NCI-H748 (cell line): ENCODE data around the gene TMEM132C.

Source experiments
- DNase-seq: peaks from one replicate; lab custom pipeline; 2025; ENCODE audit not compliant: unreplicated experiment; lab: John Stamatoyannopoulos, UW

The TMEM132C gene

DNA sequence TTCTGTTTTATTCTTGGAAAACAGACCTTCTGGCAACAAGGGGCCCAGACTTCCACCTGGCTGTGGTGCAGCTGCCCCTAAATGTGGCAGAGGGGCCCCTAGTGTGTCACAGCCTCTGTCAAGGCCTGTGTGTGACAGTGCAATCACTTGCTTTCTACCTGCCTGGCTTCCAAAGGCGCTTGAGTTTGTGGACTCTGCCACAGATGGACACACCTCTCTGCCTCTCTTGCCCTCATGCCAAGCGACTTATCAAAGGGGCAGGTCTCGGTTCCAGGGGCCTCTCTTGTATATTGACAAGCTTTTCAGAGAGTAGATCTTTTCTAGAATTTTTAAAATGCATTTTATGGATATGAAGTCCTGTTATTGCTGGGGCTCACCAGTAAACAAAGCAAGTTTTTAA lies 339.6 kb downstream of the TMEM132C start:
- DNase-seq: no peak

DNA sequence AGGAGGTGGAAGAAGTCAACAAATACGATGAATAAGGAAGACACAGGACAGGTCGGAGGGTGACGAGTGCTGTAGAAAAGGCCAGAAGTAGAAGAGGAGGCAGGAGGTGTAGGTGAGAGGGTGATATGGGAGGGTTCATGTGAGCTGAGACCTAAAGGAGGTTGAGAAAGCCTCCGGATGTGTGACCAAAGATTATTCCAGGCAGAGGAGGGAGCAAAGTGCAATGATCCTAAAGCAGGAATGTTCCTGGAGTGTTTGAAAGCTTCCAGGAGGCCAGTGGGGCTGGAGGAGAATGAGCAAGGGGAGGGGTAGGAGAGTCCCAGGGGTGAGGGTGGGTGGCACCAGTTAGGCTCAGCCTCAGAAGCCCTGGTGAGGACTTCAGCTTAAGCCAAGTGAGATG lies 340.0 kb downstream of the TMEM132C start:
- DNase-seq: no peak

DNA sequence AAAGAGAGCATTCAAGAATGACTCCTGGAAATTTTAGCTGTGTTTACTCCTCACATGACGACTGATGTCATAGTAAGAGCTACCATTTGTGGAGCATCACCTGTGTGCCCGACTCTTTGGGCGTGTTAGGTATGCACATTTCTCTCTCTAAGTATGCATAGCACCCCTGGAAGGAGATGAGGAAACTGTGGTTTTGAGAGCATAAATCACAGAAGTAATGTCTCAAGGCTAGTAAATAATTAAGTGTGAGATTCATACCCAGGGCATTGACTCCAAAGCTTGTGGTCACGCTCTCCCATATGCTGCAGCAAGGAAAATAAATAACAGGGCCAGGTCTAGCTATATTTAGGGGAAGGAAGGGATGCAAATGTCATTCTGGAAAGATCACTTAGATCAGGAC lies 340.7 kb downstream of the TMEM132C start:
- no peak for DNase-seq

DNA sequence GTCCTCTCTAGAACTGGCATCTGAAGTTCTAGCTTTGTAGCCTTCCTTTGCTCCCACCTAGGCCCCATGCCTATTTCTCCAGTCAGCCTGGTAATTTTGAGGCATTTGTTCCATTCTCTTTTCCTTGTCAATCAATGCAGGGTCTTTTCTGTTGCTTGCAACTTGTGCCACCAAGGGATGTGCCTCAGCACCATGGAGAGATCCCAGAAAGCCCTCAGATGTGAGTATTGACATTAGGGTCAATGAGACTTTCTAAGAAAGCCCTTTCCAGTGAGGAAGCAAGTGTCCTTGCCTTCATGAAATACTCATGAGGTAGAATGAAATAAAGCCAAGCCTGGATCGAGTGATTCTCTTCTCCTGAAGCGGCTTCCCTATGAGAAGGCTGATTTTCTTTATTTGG lies 342.9 kb downstream of the TMEM132C start:
- DNase-seq: no peak

DNA sequence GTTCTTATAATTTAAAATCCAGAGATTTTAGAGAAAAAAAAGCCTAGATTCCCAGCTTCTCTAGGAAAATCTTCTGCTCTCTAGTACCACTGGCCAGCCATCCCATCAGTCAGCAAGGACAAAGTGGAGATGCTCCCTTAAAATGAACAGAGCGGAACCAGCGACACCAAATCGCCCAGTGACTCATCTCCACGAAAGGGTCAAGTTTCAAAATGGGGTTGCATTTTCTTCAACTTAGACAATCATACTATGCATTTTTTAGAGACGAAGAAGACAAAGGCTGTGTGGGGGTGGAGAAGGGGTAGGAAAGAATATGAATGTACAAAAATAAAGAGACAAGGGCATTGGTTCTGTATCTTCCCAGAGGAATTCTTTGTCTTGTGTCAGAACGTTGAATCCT lies 344.8 kb downstream of the TMEM132C start:
- no peak for DNase-seq

DNA sequence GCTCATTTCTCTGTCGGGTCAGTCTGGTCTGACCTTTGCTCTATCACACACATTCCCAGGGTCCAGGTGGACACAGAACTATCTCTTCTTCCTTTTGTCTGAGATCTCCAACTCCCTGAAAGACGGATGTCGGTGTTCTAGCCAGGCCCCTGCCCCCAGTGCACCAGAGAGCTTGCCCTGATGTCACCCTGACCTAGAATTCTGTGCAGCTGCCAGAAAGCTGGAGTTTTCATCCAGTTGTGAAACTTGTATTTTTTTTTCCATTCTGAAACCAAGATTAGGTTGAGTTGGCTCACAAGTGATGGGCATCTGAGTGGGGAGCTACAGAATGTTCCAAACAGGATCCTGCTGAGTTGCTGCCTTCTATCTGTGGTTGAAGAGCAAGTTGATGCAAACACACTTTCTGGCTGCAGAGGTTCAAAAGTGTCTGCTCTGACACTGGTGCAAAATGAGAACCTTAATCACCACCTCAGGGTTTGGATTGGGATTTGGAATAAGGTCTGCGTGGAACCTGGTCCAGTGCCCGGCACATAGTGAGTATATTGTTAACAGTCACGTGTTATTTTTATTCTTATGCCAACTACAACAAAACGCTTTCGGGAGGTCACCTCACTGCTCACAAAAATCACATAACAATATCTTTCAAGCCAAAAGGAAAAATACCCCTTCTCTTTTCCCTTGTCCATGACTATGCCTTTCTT lies 345.3 kb downstream of the TMEM132C start:
- no peak for DNase-seq

DNA sequence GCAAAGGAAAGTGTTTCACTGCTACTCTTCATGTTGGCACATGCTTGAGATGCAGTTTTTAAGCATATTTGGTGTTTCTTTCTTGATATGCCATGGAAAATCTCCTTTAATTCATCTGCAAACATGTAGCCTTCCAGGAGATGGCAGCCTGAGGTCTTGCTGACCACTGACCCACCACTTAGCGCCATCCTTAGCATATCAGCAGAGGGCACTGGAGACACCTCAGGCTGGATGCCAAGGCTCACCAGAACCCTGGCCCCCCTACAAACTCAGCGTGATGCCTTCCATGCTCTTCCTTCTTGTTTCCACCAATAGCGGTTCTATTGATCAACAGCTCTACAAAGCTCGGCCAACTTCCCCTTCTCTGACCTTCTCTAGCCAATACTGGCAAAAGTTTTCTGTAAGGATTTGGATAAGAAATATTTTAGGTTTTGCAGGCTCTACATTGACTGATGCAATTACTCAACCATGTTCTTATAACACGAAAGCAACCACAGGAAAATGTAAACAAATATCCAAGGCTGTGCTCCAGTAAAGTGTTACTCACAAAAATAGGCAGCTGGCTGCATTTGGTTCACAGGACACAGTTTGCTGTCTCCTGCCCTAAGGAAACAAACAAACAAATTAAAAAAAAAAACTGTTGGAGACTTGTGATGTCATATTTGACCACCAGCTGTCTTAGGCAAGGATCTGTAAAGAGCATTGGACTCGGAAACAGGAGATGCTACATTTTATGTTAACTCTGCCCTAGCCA lies 347.0 kb downstream of the TMEM132C start:
- peak; percentile 19 for DNase-seq

DNA sequence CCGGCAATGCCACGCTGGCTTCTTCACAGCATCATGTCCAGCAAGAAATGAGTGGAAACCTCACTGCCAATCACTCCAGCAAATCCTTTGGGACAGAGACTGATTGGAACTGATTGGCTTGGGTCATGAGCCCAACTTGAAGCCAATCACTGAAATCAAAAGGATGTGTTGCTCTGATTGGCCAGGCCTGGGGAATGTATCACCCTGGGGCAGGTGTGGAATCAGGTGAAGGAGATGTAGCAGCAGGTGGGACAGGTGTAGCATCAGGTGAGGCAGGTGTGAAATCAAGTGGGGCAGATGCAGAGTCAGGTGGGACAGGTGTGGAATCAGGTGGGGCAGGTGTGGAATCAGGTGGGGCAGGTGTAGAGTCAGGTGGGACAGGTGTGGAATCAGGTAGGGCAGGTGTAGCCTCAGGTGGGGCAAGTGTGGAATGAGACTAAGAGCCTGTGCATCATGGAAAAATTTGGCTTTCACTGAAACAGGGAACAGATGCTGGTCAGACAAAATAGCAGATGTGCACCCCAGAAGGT lies 350.4 kb downstream of the TMEM132C start:
- peak; percentile 90 for DNase-seq

DNA sequence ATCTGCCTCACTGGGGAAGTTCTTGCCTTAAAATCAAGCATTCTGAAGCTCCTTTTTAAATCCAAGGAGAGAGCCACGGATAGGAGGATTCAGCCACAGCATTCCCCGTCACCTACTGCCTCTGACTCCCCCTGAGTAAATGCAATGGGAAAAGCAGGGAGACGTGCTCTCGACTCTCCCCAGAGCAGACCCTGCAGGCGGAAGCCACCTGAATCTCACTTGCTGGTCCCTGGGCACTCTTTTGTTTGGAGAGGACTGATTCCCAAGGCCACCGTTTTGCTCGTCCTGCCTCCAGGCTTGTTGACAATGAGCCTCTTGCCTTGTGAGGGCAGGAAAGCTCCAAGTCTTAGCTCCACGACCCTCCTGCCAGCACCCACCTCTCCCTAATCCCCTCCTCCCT lies 352.3 kb downstream of the TMEM132C start:
- DNase-seq: no peak

DNA sequence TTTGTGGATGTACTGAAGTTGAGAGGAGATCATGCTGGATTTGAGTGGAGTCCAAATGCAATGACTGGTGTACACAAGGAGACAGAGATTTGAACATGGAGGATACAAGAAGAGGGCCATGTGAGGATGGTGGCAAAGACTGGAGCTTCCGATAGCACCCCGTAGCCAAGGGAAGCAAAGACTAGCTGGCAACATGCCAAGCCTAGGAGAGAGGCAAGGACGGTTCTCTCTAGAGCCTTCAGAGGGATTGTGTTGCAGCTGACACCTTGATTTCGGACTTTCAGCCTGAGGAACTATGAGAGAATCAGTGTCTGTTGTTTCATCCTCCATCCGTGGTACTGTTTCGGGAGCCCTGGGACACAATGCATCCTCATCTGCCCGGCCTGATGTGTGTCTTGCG lies 354.3 kb downstream of the TMEM132C start:
- no peak for DNase-seq

DNA sequence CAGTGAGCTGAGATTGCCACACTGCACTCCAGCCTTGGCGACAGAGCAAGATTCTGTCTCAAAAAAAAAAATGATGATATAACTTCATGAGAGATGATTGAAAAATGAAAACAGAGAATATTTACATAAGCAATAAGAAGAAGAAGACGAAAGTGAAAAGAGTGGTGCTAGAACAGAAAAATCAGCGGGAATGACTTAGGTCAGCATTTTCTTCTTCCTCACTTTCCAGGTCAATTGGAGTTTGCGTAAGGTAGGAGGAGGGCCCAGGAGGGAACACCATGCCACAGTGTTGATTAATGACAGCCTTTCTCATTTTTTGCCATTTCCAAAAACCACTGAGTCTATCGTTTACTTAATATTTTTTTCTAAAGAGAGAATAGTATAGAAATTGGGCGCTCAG lies 356.8 kb downstream of the TMEM132C start:
- no peak for DNase-seq

DNA sequence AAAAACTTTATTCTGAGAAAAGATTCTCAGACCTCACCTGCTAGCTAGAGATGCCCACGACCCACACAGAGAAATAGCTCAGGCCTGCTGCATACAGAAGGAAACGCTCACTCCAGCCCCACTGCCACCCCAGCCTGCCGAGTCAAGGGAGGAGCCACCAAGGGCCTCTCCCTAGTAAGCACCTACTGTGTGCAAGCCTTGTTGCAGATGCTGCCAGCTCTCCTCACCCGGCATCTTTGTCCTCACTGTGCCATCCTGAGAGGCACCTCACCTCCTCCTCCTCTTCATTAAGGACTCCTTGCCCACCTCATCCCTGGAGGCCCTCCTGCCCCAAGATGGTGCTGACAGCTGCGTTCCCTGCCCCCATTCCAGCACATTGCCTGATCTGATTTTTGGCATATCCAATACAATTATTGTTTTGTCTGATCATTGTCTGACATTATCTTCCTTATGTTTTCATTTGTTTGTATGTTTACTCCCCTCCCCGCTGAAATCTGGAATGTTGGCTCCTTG lies 359.9 kb downstream of the TMEM132C start:
- no peak for DNase-seq

DNA sequence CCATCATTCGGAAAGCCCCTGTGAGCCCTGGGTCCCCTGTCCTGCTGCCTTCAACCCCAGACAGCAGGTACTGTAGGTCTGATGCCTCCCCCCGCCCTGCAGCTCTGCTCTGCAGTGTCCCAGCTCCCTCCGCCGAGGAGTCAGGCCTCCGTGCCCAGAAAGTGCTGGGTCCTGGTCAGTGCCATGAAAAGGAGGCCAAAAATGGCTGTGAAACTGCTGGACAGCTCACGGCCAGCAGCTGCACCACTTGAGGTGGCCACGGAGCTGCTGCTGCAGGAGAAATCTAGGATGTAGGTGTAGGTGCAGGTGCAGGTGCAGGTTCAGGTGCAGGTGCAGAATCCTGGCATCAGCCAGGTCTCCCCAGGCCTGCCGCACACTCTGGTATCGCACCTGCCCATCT lies 360.7 kb downstream of the TMEM132C start:
- DNase-seq: peak; percentile 39

DNA sequence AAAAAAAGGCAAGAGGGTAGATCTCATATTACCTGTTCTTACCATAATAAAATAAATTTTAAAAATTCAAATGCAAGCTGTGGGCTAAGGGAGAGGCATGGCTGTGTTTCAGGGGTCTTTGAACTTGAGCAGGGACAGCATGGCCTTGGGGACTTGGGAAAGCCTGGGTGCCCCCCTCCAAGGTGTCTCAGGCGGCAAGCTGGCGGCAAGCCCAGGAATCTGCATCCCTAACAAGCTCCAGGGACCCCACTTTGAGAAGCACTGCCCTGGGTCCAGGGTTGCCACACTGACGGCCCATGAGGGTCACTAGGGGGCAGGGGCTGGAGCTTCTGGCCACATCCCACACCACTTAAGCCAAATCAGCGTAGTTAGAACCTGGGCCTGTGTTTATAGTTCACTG lies 363.0 kb downstream of the TMEM132C start:
- DNase-seq: no peak

DNA sequence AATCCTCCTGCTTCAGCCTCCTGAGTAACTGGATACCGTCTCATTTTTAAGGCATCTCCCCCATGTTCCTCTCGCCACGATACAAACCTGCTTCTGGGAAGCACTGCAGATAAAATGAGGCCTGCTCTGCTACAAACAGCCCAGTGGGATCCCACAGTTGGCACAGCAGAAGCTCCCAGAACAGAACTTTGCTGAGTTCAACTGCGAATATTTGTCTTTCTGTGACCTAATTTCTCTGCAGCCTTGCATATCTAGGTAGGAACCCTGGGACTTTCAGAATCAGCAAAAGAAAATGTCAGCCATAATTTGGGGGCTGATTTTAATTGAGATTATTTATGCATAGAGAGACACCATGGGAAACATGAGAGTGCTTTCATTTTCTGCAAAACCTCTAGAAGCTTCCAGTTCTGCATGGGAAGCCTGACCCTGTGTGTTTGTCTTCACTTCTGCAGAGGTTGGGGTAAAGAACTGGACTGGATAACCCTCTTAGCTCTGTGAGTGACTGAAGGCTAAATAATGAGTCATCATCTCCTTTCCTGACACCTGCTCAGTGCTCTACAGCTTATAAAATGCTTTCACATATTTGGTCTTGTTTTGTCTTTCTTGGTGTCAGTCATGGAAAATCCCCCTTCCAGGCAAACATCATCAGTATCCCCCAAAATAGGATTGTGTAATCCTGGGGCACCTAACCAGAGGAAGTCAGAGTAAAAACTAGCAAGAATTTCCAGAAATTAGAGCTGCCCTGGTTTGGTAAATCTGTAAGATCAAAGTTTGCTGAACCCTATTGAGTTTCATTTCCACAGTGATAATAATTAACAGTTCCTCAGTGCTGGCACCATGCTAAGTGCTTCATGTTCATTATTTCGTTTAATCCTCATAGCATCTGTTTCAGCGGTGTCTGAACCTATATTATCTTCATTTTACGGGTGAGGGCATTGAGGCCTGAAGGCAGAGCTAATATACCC lies 371.0 kb downstream of the TMEM132C start:
- DNase-seq: peak; percentile 24

DNA sequence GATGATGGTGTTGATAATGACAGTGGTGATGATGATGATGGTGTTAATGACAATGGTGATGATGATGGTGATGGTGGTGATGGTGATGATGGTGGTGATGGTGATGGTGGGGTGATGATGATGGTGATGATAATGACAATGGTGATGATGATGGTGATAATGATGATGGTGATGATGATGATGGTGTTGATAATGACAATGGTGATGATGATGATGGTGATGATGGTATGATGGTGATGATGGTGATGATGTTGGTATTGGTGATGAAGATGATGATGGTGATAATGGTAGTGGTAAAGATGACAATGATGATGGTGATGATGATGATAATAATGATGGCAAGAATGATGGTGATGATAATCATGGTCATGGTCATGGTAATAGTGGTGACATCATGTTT lies 372.1 kb downstream of the TMEM132C start:
- DNase-seq: no peak

DNA sequence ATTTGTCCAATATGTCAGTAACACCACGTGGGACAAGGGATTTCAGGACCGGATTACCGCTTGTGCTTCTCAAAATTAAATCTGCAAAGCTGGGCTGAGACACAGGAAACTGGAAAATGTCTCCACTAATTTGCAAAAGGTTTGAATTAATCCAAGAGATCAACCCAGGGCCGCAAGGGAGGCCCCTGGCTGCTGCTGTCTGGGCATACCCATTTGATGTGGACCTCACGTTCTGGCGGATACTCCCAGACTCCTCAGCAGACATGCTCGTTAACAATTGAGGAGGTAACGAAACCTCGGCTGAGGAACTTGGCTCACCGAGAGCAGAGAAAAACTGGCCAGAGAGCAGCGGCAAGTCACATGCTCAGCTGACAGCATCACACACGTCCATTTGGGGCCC lies 376.2 kb downstream of the TMEM132C start:
- no peak for DNase-seq

DNA sequence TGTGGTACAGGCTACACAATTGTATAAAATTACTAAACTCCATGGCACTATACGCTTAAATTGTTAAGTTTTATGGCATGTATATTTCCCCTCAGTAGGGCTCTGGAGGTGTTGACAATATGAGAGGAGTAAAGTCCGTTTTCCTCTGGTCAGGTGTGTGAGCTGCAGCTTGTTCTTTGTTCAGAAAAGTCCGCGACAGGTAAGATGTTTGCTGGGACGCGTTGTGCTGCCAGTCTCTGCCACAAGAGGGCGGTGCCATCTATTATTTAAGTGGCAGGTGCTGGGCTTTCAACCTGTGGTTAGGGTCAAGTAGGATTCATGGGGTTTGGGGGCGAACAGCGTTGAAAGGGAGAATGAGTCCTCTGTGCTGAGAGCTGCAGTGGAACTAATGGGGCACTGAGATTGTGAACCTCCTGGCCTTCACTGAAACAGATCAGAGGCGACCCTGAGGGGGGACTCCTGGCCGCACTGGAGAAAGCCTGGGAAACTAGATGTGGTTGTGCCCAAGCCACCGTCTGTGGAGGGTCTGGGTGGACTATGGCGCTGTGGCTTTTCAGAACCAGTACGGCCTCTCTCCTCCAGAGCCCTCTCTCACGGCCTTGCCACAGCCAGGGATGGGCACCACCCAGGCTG lies 377.8 kb downstream of the TMEM132C start:
- DNase-seq: peak; percentile 85

DNA sequence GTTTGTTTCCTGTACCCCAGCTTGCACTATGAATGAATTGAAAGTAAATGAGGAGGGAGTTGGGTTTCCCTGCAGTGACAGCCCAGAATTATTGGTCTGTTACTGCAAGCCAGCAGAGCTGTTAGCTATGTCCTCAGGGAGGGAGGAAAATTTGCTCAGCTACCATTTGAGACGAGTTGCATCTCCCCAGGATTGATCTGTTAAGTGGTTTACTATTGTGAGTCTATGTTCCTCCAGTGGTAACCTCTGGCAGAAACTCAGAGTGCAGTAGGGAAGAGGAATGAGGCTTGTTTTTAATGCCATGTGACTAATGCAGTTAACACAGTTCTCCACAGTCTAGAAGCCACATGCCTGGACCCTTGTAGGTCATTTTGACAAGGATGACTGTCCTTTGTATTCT lies 382.9 kb downstream of the TMEM132C start:
- no peak for DNase-seq

DNA sequence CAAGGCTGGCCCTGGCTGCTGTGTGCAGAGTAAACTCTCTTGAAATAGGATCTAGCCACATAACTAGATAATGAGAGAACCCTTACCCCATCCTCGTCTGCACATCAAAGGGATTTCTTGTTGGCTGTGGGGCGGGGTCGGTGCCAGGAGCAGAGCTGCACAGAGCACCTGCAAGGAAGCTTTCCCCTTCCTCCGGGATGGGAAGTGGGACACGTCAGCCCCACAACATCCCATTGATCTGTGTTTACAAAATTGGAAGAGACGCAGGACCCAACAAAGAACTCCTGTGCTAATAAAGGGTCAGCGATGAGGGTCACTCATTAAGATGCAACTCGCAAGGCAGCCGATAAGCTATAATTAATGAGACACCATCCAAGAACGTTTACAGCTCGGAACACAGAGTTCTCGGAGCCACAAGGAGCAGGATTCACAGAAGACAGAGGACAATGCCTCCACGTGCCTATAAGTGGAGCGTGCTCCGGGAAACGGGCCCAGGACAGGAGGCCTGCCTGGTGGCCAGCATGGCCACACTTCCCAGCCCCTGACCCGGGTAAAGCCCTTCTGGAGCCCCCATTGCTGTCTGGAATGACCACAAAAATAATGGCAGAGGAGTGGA lies 385.3 kb downstream of the TMEM132C start:
- no peak for DNase-seq
